ENCODE measurements around the gene IGSF21.

The IGSF21 gene

GRCh38 chr1:18245647-18246046 lies 138.0 kb downstream of the IGSF21 start:
- TF ChIP-seq CTCF (conservative IDR thresholded peaks at IDR 0.05; ENCODE audit: low read length) = no peak
- DNase-seq (ENCODE audit: low read depth) = no peak
- no peak overlapping the region for H3K4me3 ChIP-seq (ENCODE audit: low read length)

GRCh38 chr1:18246543-18246942 lies 138.9 kb downstream of the IGSF21 start:
- no peak for TF ChIP-seq CTCF (conservative IDR thresholded peaks at IDR 0.05; ENCODE audit: low read length)
- no peak overlapping the region for H3K4me3 ChIP-seq (ENCODE audit: low read length)
- no peak for DNase-seq (ENCODE audit: low read depth)

- TF ChIP-seq CTCF (conservative IDR thresholded peaks at IDR 0.05; ENCODE audit: low read length) = no peak
- no peak for DNase-seq (ENCODE audit: low read depth)
- no peak overlapping the region for H3K4me3 ChIP-seq (ENCODE audit: low read length)
Measured at GRCh38 chr1:18247151-18247550, 139.6 kb downstream of the IGSF21 start.

DNA sequence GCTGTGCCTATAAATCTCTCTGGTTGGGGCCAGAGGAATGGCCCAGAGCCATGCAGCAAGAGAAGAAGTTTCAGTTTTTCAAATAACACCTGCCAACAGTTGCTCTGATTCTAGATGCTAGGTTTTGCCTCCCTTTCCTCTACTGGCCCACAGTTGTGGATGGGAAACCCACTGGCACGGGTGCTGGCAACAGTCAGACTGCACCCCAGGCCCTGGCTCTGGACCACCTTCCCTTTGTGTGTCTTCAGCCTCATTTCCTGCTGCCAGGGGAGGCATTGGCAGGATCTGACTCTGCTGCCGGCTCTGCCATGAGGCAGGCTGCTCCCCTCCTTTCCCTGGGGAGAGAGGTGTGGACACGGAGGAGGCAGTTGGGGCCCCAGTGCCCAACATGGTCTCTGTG lies 142.0 kb downstream of the IGSF21 start:
- no peak for DNase-seq (ENCODE audit: low read depth)

GRCh38 chr1:18253093-18253492 lies 145.5 kb downstream of the IGSF21 start:
- no peak for DNase-seq (ENCODE audit: low read depth)
- no peak for TF ChIP-seq CTCF (conservative IDR thresholded peaks at IDR 0.05; ENCODE audit: low read length)
- no peak overlapping the region for H3K4me3 ChIP-seq (ENCODE audit: low read length)

More for the DNA sequence above, 142.0 kb downstream of the IGSF21 start:
- no peak overlapping the region for H3K4me3 ChIP-seq (ENCODE audit: low read length)
- no peak for TF ChIP-seq CTCF (conservative IDR thresholded peaks at IDR 0.05; ENCODE audit: low read length)

DNA sequence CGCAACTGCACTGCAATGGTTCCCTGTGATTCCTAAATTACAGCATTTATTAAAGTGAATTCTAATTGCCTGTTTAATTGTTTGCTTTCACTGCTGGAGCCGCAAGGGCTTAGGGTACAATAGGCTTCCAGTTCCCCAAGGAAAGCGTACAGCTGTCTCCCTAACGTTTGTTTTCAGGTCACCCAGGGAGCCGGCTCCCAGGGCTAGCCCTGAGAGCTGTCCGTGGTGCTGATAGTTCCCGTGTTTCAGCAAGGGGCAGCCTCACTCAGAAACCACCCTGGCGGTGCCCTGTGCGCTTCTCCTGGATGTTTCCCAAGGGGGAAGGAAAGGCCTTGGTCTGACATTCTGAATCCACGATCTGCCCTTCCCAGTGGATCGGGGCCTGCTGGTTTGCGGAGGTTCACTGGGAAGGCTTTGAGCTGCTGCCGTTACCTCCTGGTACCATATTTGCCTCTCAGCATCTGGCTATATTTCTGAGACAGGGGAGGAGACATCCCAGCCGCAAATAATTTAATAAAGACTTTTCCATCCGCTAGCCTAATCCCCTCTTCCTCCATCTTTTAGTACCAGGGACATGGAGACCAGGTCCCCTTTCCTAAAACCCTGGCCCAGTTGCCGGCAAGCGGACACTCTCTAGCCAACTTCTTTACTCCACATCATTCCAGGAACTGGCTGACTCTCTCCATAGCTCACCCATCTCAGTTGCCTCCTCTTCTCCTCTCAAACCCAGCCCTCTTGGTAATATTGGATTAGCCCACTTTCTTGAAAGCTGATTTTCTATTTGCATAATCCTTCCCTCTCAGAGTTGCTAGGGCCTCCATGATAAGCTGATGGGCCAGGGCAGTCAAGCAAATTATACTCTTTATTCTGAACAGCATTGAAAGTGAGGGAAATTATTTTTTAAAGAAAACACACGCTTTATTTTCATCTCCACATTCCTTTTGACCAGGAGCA lies 149.0 kb downstream of the IGSF21 start:
- TF ChIP-seq CTCF (conservative IDR thresholded peaks at IDR 0.05; ENCODE audit: low read length) = no peak
- no peak overlapping the region for H3K4me3 ChIP-seq (ENCODE audit: low read length)
- DNase-seq (ENCODE audit: low read depth) = peak; percentile 4

GRCh38 chr1:18257778-18258177 lies 150.2 kb downstream of the IGSF21 start:
- no peak for DNase-seq (ENCODE audit: low read depth)
- no peak for TF ChIP-seq CTCF (conservative IDR thresholded peaks at IDR 0.05; ENCODE audit: low read length)
- H3K4me3 ChIP-seq (ENCODE audit: low read length) = no peak overlapping the region

Measured in AG10803 (cell line).